Stimulated activated CD8-positive, alpha-beta memory T cell treated with anti-CD3 and anti-CD28 coated beads, Interleukin-15, amount 100 ng/mL, for 4 hours (primary cell): ENCODE measurements around the gene SLPI.

Experiments
- DNase-seq, 2 donors: peaks; one replicate each; pipeline ENCODE4 v3.0.0-alpha.2; 2020; ENCODE audit warnings: low read depth in 2 of 2

SLPI gene

GRCh38 chr20:45254383-45255262 is at the start of gene SLPI:
Gene SLPI, minus strand, starts transcription at chr20:45254564. Its CDS starts 21 bp downstream, at chr20:45254543.
- DNase-seq = no peak

- no peak for DNase-seq
These were observed 49.5 kb upstream of the SLPI start for GRCh38 chr20:45303586-45304463.

GRCh38 chr20:45301824-45302271 is 47.5 kb upstream of the SLPI start:
- DNase-seq = no peak

GRCh38 chr20:45300961-45301360 is 46.6 kb upstream of the SLPI start:
- no peak for DNase-seq

- no peak for DNase-seq
These were observed 45.4 kb upstream of the SLPI start for GRCh38 chr20:45299786-45300185.

GRCh38 chr20:45297786-45298497 is 43.6 kb upstream of the SLPI start:
- DNase-seq = no peak

GRCh38 chr20:45294659-45295058 is 40.3 kb upstream of the SLPI start:
- no peak for DNase-seq

- no peak for DNase-seq
These were observed 39.6 kb upstream of the SLPI start for GRCh38 chr20:45294003-45294368.

- peak; percentile 50 to 57 for DNase-seq
These were observed 39.0 kb upstream of the SLPI start for GRCh38 chr20:45293041-45294002.

GRCh38 chr20:45292343-45292742 is 38.0 kb upstream of the SLPI start:
- no peak for DNase-seq

GRCh38 chr20:45291526-45291925 is 37.2 kb upstream of the SLPI start:
- DNase-seq = no peak

GRCh38 chr20:45290677-45291355 is 36.5 kb upstream of the SLPI start:
- DNase-seq = peak in 1 of 2 donors; percentile 40

GRCh38 chr20:45289942-45290676 is 35.7 kb upstream of the SLPI start:
- no peak for DNase-seq

GRCh38 chr20:45288860-45289259 is 34.5 kb upstream of the SLPI start:
- no peak for DNase-seq

- no peak for DNase-seq
These were observed 34.0 kb upstream of the SLPI start for GRCh38 chr20:45288376-45288775.

GRCh38 chr20:45283551-45284057 is 29.2 kb upstream of the SLPI start:
- DNase-seq = no peak

GRCh38 chr20:45282700-45283550 is 28.6 kb upstream of the SLPI start:
- DNase-seq = no peak

- DNase-seq = no peak
These were observed 25.6 kb upstream of the SLPI start for GRCh38 chr20:45279992-45280391.
